GM10847 (cell line): ENCODE data around the gene PLOD3.

ENCODE experiments used
- POLR2A ChIP-seq: IDR thresholded peaks from 2 replicates; pipeline ENCODE4 v1.6.1; 2011; ENCODE audit not compliant: insufficient read length; ENCODE audit errors: extremely low read depth

Gene PLOD3

GRCh38 chr7:101165958-101166647 lies 51.3 kb downstream of the PLOD3 start:
- no peak for TF ChIP-seq POLR2A

- TF ChIP-seq POLR2A, result no peak
Observed at GRCh38 chr7:101165075-101165957, 52.1 kb downstream of the PLOD3 start, which contains the start of gene VGF. TSS of gene VGF (minus strand) at chr7:101165569. CDS start at chr7:101164843, 726 bp downstream.

- TF ChIP-seq POLR2A, result no peak
Observed at GRCh38 chr7:101164071-101164840, 53.1 kb downstream of the PLOD3 start.

- no peak for TF ChIP-seq POLR2A
Observed at GRCh38 chr7:101163279-101164070, 53.9 kb downstream of the PLOD3 start.

GRCh38 chr7:101162551-101163278 lies 54.7 kb downstream of the PLOD3 start:
- no peak for TF ChIP-seq POLR2A

GRCh38 chr7:101161692-101162471 lies 55.5 kb downstream of the PLOD3 start:
- no peak for TF ChIP-seq POLR2A

- no peak for TF ChIP-seq POLR2A
Observed at GRCh38 chr7:101160910-101161309, 56.5 kb downstream of the PLOD3 start.

GRCh38 chr7:101159696-101160674 lies 57.4 kb downstream of the PLOD3 start:
- no peak for TF ChIP-seq POLR2A

GRCh38 chr7:101156866-101157589 lies 60.4 kb downstream of the PLOD3 start:
- TF ChIP-seq POLR2A, result no peak

GRCh38 chr7:101156277-101156676 lies 61.1 kb downstream of the PLOD3 start:
- TF ChIP-seq POLR2A, result no peak
